Measurements from ENCODE around the gene NHLRC1. TPM values are rescaled to one million over a fixed set of nuclear protein-coding genes. Genes with fewer than 3 reads are reported as not detected.

Gene NHLRC1
- polyA plus RNA-seq, 1 donor from 2014 or later = 0.32 TPM

- Histone ChIP-seq H3F3A (ENCODE audit: insufficient read depth, low read length, poor library complexity, severe bottlenecking) (no peaks in the 10 kb centered on the region), H4K20me1 (ENCODE audit: insufficient read depth) (no peaks in the 10 kb centered on the region), H3K4me2 (ENCODE audit: low read length) (no peak overlapping the region), H3K79me2 (replicated peaks; ENCODE audit: insufficient read depth, low read length) (no peaks in the 10 kb centered on the region), H2AFZ (ENCODE audit: low read depth, low read length) (no peak overlapping the region), H3K4me3 (ENCODE audit: low read length) (no peak overlapping the region), H3K9ac (ENCODE audit: low read length) (no peak overlapping the region), H3K36me3 (ENCODE audit: insufficient read depth, low read length) (no peaks in the 10 kb centered on the region), H3K27me3 (ENCODE audit: insufficient read depth, low read depth, low read length) (no peaks in the 10 kb centered on the region), H3K9me2 (ENCODE audit: insufficient read depth, low read length) (no peaks in the 10 kb centered on the region), H3K27ac (ENCODE audit: low read length) (no peak overlapping the region), H3K9me3 (ENCODE audit: low read length) (no peaks in the 10 kb centered on the region)
- no peak for TF ChIP-seq CTCF (IDR thresholded peaks at IDR 0.05; ENCODE audit: poor library complexity, severe bottlenecking)
- TF ChIP-seq TAF1 (IDR thresholded peaks at IDR 0.05; ENCODE audit: low read depth) = no peak
- TF ChIP-seq, protein P1, sequence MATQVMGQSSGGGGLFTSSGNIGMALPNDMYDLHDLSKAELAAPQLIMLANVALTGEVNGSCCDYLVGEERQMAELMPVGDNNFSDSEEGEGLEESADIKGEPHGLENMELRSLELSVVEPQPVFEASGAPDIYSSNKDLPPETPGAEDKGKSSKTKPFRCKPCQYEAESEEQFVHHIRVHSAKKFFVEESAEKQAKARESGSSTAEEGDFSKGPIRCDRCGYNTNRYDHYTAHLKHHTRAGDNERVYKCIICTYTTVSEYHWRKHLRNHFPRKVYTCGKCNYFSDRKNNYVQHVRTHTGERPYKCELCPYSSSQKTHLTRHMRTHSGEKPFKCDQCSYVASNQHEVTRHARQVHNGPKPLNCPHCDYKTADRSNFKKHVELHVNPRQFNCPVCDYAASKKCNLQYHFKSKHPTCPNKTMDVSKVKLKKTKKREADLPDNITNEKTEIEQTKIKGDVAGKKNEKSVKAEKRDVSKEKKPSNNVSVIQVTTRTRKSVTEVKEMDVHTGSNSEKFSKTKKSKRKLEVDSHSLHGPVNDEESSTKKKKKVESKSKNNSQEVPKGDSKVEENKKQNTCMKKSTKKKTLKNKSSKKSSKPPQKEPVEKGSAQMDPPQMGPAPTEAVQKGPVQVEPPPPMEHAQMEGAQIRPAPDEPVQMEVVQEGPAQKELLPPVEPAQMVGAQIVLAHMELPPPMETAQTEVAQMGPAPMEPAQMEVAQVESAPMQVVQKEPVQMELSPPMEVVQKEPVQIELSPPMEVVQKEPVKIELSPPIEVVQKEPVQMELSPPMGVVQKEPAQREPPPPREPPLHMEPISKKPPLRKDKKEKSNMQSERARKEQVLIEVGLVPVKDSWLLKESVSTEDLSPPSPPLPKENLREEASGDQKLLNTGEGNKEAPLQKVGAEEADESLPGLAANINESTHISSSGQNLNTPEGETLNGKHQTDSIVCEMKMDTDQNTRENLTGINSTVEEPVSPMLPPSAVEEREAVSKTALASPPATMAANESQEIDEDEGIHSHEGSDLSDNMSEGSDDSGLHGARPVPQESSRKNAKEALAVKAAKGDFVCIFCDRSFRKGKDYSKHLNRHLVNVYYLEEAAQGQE (IDR thresholded peaks at IDR 0.05; ENCODE audit: borderline replicate concordance) = no peak
- no peak for TF ChIP-seq SMC3 (conservative IDR thresholded peaks at IDR 0.05; ENCODE audit: poor library complexity)
- no peak for TF ChIP-seq RAD21 (conservative IDR thresholded peaks at IDR 0.05)
- no peak for TF ChIP-seq EZH2 (IDR thresholded peaks at IDR 0.05; ENCODE audit: borderline replicate concordance, insufficient read depth, low read length, poor library complexity, severe bottlenecking)
- TF ChIP-seq EP300 (conservative IDR thresholded peaks at IDR 0.05; ENCODE audit: poor library complexity, severe bottlenecking) = no peak
- TF ChIP-seq MXI1 (conservative IDR thresholded peaks at IDR 0.05; ENCODE audit: poor library complexity, severe bottlenecking) = no peak
- TF ChIP-seq POLR2AphosphoS5 (IDR thresholded peaks at IDR 0.05) = no peak
These were observed 823 bp downstream of the NHLRC1 start for GRCh38 chr6:18121580-18122127.

GRCh38 chr6:18119236-18119635 lies 3.2 kb downstream of the NHLRC1 start:
- Histone ChIP-seq H3K9me2 (ENCODE audit: insufficient read depth, low read length) (no peaks in the 10 kb centered on the region), H3K27ac (ENCODE audit: low read length) (no peak overlapping the region), H3K27me3 (ENCODE audit: insufficient read depth, low read depth, low read length) (no peaks in the 10 kb centered on the region), H3F3A (ENCODE audit: insufficient read depth, low read length, poor library complexity, severe bottlenecking) (no peaks in the 10 kb centered on the region), H3K79me2 (replicated peaks; ENCODE audit: insufficient read depth, low read length) (no peaks in the 10 kb centered on the region), H3K4me2 (ENCODE audit: low read length) (no peak overlapping the region), H3K36me3 (ENCODE audit: insufficient read depth, low read length) (no peaks in the 10 kb centered on the region), H3K4me3 (ENCODE audit: low read length) (no peak overlapping the region), H3K9me3 (ENCODE audit: low read length) (no peaks in the 10 kb centered on the region), H3K9ac (ENCODE audit: low read length) (no peak overlapping the region), H4K20me1 (ENCODE audit: insufficient read depth) (no peaks in the 10 kb centered on the region), H2AFZ (ENCODE audit: low read depth, low read length) (no peak overlapping the region)
- no peak for TF ChIP-seq SMC3 (conservative IDR thresholded peaks at IDR 0.05; ENCODE audit: poor library complexity)
- no peak for TF ChIP-seq TAF1 (IDR thresholded peaks at IDR 0.05; ENCODE audit: low read depth)
- TF ChIP-seq CTCF (IDR thresholded peaks at IDR 0.05; ENCODE audit: poor library complexity, severe bottlenecking) = no peak
- no peak for TF ChIP-seq MXI1 (conservative IDR thresholded peaks at IDR 0.05; ENCODE audit: poor library complexity, severe bottlenecking)
- TF ChIP-seq POLR2AphosphoS5 (IDR thresholded peaks at IDR 0.05) = no peak
- TF ChIP-seq, protein P1 (IDR thresholded peaks at IDR 0.05; ENCODE audit: borderline replicate concordance) = no peak
- no peak for TF ChIP-seq EP300 (conservative IDR thresholded peaks at IDR 0.05; ENCODE audit: poor library complexity, severe bottlenecking)
- TF ChIP-seq EZH2 (IDR thresholded peaks at IDR 0.05; ENCODE audit: borderline replicate concordance, insufficient read depth, low read length, poor library complexity, severe bottlenecking) = no peak
- TF ChIP-seq RAD21 (conservative IDR thresholded peaks at IDR 0.05) = no peak

All from neural cell (in vitro differentiated cells).